Cardiac fibroblast (primary cell): ENCODE results near the gene OR4F15.
A peak's percentile ranks its signal among the peaks of the same experiment; 100 is the strongest.

Experiments
- DNase-seq, 2 donors: peaks; one replicate each; pipeline versions ENCODE4 v3.0.0 to v3.0.0-alpha.2; 2010; ENCODE audit warnings: low read depth in 2 of 2
- H3K4me3 ChIP-seq, 2 donors: replicated peaks in 1 of 2; 1 replicate in 1 of 2; 2 replicates in 1 of 2; pipeline ENCODE4 v1.5.1; 2011; ENCODE audit warnings: low read depth in 2 of 2, low read length in 2 of 2, mild to moderate bottlenecking in 2 of 2, moderate library complexity in 1 of 2
- TF ChIP-seq, protein P1 (sequence below): IDR thresholded peaks from one replicate; pipeline ENCODE4 v1.5.1; 2011; ENCODE audit warnings: low read depth, mild to moderate bottlenecking, low read length, inconsistent platforms

Gene OR4F15

DNA sequence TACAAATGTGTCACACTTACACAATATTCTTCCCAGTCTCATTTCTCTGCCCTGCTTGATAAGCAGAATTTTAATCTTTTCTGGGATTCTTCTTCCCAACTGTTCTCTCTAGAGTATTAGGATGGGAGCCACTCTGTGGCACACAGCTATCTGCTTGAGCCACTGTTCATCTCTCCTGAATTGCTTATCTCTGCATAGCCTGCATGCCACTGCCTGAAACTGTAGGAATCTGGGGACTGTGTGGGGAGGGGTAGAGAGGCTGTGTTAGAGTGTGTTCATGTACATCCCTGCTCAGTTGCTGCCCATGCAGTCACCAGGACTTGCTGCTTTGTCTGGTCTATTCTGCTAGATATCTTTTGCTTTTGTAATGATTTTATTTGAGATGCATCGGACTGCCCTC is 11.0 kb upstream of the OR4F15 start:
- DNase-seq: no peak
- TF ChIP-seq, protein P1, sequence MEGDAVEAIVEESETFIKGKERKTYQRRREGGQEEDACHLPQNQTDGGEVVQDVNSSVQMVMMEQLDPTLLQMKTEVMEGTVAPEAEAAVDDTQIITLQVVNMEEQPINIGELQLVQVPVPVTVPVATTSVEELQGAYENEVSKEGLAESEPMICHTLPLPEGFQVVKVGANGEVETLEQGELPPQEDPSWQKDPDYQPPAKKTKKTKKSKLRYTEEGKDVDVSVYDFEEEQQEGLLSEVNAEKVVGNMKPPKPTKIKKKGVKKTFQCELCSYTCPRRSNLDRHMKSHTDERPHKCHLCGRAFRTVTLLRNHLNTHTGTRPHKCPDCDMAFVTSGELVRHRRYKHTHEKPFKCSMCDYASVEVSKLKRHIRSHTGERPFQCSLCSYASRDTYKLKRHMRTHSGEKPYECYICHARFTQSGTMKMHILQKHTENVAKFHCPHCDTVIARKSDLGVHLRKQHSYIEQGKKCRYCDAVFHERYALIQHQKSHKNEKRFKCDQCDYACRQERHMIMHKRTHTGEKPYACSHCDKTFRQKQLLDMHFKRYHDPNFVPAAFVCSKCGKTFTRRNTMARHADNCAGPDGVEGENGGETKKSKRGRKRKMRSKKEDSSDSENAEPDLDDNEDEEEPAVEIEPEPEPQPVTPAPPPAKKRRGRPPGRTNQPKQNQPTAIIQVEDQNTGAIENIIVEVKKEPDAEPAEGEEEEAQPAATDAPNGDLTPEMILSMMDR: no peak
- no peak overlapping the region for H3K4me3 ChIP-seq

DNA sequence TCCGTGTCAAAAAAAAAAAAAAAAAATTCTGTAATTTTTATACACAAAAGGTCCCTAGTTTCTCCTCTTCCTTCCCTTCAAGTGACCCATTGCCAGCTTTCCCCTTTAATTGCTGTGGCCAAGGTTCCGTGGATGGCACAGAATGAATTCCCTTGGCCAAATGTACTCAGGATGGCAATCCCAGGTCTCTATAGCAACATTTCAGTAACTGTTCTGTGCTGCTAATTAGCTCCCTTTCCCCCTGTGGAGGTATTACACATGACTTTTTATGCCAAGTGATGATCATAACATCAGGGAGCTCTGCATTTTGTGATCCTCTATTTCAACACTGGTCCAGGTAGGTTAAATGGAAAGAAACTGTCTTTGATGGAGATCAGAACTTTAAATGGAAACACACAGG is 8.8 kb upstream of the OR4F15 start, which contains the start of gene OR4F6:
TSS of gene OR4F6 (plus strand) at position 301 of the 400 bp plus-strand sequence. CDS start 2,211 bp downstream, outside the sequence.
- H3K4me3 ChIP-seq: no peak within 1 kb of the TSS
- DNase-seq: no peak
- TF ChIP-seq, protein P1: no peak

DNA sequence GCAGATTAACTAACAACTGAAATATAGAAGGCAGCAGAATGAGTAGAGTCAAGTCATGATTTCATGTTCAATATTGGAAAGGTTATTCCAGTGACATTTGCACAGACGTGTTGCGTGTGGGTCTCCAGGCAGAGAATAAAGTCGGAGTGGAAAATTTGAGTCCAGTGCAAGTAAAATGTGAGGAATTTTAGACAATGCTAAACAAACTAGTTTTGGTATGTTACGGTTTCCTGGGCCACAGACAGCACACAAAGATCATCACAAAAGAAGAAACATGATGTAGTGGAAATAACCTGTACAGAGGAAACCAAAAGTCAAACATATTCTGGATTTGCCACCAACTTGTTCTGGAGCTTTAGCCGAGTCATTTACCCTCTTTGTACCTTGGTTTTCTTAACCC is 8.3 kb upstream of the OR4F15 start:
- no peak overlapping the region for H3K4me3 ChIP-seq
- TF ChIP-seq, protein P1: no peak
- DNase-seq: no peak

DNA sequence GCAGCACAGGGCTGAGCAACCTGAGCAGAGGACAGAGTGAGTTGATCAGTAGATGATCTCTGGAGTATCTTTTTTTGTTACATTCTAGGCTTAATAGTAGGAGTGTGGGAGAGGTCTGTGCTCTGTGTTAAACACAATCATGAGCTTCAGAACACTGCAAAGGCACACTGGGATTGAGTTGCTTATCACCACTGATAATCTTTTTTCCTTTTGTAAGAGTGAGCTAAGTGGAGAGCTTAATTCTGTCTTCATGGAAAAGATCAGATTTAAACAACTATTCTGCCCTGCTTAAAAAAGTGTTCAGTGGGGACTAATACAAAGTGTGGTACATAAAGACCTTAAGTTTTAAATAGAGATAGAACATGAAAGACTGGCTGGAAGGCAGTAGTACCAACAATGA is 7.6 kb upstream of the OR4F15 start:
- DNase-seq: no peak
- TF ChIP-seq, protein P1: no peak
- no peak overlapping the region for H3K4me3 ChIP-seq

DNA sequence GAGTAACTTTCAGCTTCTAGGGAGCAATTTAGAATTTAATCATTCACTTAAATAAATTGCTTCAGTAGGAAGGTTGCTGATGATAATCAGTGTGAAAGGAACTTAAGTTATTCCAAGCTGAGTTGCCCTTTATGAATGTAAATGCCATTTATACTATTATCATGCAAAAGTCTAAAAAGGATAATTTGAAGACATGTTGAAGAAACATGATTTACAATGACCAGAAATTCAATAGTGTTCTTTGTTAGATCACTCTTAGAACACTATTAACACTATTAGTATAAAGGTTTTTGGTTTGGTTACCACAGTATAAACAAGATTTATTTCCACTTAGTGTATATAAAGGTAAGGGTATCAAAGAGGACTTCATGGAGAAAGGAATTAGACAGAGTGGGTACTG is 7.1 kb upstream of the OR4F15 start:
- no peak overlapping the region for H3K4me3 ChIP-seq
- DNase-seq: no peak
- TF ChIP-seq, protein P1: no peak

DNA sequence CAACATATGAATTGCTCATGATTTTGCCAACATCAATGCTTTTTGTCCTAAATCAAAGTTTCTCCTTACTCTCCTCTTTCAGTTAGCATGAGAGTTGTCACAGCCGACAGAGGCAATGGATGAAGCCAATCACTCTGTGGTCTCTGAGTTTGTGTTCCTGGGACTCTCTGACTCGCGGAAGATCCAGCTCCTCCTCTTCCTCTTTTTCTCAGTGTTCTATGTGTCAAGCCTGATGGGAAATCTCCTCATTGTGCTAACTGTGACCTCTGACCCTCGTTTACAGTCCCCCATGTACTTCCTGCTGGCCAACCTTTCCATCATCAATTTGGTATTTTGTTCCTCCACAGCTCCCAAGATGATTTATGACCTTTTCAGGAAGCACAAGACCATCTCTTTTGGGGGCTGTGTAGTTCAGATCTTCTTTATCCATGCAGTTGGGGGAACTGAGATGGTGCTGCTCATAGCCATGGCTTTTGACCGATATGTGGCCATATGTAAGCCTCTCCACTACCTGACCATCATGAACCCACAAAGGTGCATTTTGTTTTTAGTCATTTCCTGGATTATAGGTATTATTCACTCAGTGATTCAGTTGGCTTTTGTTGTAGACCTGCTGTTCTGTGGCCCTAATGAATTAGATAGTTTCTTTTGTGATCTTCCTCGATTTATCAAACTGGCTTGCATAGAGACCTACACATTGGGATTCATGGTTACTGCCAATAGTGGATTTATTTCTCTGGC is 6.2 kb upstream of the OR4F15 start:
- TF ChIP-seq, protein P1: no peak
- DNase-seq: no peak
- no peak overlapping the region for H3K4me3 ChIP-seq

DNA sequence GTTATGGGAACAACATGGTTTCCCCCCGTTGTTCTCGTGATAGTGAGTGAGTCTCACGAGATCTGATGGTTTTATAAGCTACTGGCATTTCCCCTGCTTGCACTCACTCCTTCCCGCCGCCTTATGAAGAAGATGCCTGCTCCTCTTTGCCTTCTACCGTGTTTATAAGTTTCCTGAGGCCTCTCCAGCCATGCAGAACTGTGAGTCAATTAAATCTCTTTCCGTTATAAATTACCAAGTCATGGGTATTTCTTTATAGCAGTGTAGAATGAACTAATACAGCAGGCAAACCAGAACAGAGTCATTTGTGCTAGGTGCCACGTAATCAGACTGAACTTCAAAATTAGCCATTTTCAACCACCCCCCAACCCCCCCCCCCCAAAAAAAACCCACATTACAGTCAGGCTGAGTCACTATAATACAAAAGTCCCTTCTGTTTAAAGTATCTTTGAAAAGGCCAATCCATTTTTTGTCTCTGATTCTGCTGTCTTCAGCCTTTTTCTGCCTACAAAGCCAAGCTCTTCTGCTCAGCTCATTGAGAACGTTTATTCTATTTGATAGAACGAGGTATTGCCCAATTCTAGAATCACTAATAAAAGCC is 4.6 kb upstream of the OR4F15 start:
- no peak overlapping the region for H3K4me3 ChIP-seq
- peak in 1 of 2 donors; percentile 19 for DNase-seq
- TF ChIP-seq, protein P1: no peak
